ENCODE data around the gene CCDC78.
A peak's percentile ranks its signal among the peaks of the same experiment; 100 is the strongest.

CCDC78 gene

DNA sequence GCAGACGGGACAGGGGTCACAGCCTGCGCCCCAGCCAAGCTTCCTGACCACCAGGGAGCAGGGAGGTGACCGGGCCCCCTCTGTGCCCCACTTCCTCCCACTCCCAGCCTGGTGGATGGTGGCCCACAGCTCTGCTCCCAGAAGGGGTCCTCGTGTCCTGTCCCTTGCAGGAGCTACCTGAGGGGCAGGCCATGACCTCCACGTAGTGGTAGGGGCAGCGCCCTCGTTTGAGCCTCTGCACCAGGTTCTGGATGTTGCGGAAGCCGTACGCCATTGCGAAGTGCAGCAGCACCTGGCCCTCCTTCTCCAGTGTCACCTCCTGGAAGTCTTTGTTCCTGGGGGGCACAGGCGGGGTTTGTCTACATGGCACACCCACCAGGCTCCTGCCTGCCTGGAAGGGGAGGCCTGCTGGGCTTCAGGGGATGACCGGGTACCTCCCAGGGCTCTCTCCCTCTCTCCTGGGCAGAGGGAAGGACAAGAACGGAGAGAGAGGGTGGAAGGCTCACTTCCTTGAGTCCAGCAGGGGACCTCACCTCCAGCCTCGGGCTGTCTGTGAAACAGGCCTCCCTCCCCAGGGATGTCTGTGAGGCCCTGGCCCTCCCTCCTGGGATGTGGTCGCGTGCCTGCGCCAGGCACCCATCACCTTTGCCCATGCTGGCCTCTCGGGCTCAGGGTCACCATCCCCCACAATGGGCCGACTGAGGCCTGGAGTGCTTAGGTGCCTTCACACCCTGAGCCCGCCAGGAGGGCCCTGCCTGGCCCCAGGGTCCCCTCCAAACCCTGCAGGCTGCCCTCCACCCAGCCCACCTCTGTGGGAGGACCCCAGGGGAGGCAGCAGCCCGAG is 4.6 kb upstream of the CCDC78 start:
- no peak overlapping the region for H3K4me3 ChIP-seq (ENCODE audit: severe bottlenecking)
- H3K27me3 ChIP-seq (ENCODE audit: insufficient read depth, poor library complexity, severe bottlenecking), result no peaks in the 10 kb centered on the region
- no peak overlapping the region for H3K27ac ChIP-seq (ENCODE audit: poor library complexity, severe bottlenecking)
- H3K9me3 ChIP-seq (ENCODE audit: severe bottlenecking), result no peaks in the 10 kb centered on the region
- no peaks in the 10 kb centered on the region for H3K4me1 ChIP-seq (ENCODE audit: insufficient read depth, poor library complexity, severe bottlenecking)
- DNase-seq (ENCODE audit: low spot score), result no peak
- TF ChIP-seq, protein P1, sequence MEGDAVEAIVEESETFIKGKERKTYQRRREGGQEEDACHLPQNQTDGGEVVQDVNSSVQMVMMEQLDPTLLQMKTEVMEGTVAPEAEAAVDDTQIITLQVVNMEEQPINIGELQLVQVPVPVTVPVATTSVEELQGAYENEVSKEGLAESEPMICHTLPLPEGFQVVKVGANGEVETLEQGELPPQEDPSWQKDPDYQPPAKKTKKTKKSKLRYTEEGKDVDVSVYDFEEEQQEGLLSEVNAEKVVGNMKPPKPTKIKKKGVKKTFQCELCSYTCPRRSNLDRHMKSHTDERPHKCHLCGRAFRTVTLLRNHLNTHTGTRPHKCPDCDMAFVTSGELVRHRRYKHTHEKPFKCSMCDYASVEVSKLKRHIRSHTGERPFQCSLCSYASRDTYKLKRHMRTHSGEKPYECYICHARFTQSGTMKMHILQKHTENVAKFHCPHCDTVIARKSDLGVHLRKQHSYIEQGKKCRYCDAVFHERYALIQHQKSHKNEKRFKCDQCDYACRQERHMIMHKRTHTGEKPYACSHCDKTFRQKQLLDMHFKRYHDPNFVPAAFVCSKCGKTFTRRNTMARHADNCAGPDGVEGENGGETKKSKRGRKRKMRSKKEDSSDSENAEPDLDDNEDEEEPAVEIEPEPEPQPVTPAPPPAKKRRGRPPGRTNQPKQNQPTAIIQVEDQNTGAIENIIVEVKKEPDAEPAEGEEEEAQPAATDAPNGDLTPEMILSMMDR (IDR thresholded peaks at IDR 0.05; ENCODE audit: poor library complexity, severe bottlenecking), result no peak
- peaks cover 16% of the 10 kb centered on the region for H3K36me3 ChIP-seq (ENCODE audit: low read depth)
- ATAC-seq (ENCODE audit: low read depth), result no peak

DNA sequence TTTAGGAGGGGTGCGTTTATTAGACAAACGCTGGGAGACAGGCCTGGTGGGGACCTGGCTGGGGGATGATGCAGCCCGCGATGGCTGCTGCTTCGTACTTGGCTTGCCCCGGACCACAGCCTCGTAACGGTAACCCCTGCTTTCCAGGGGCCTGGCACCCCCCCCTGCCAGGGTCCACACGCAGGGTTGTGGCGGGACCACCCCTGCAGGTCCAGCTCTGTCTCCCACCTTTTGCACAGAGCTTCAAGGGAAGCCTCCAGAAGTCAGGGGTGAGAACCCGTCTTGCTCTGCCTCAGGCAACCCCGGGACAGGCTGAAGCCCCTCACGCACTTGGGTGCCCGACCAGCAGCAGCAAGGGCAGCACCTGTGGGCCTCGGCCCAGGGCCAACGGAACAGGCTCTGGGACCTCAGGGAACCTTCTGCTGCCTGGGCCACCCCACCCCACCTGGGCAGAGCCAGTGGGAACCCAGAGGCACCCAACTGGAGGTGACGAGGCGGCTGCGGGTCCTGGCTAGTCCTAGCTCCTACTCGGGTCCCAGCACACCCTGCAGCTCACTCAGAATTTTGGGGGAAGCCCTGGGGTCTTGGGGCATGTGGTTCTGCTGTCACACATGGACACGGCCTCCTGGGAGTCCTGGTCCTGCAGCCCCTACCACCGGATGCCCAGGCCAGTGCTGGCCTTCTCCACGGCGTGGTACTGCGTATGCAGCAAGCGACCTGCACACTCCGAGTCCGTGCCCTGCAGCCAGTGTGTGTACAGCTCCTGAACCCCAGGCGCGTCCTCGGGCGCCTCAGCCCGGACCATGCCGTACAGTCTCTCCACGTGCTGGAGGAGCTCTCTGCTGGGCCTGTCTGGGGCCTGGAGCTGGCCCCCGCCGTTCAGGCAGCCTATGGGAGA is 3.8 kb upstream of the CCDC78 start:
- ATAC-seq (ENCODE audit: low read depth) (no peak), DNase-seq (ENCODE audit: low spot score) (no peak)
- Histone ChIP-seq H3K4me3 (ENCODE audit: severe bottlenecking) (no peak overlapping the region), H3K9me3 (ENCODE audit: severe bottlenecking) (no peaks in the 10 kb centered on the region), H3K4me1 (ENCODE audit: insufficient read depth, poor library complexity, severe bottlenecking) (no peaks in the 10 kb centered on the region), H3K27ac (ENCODE audit: poor library complexity, severe bottlenecking) (no peak overlapping the region), H3K36me3 (ENCODE audit: low read depth) (peaks cover 13% of the 10 kb centered on the region; the same call in 1 of the 2 replicates), H3K27me3 (ENCODE audit: insufficient read depth, poor library complexity, severe bottlenecking) (no peaks in the 10 kb centered on the region)
- TF ChIP-seq, protein P1 (IDR thresholded peaks at IDR 0.05; ENCODE audit: poor library complexity, severe bottlenecking), result no peak

DNA sequence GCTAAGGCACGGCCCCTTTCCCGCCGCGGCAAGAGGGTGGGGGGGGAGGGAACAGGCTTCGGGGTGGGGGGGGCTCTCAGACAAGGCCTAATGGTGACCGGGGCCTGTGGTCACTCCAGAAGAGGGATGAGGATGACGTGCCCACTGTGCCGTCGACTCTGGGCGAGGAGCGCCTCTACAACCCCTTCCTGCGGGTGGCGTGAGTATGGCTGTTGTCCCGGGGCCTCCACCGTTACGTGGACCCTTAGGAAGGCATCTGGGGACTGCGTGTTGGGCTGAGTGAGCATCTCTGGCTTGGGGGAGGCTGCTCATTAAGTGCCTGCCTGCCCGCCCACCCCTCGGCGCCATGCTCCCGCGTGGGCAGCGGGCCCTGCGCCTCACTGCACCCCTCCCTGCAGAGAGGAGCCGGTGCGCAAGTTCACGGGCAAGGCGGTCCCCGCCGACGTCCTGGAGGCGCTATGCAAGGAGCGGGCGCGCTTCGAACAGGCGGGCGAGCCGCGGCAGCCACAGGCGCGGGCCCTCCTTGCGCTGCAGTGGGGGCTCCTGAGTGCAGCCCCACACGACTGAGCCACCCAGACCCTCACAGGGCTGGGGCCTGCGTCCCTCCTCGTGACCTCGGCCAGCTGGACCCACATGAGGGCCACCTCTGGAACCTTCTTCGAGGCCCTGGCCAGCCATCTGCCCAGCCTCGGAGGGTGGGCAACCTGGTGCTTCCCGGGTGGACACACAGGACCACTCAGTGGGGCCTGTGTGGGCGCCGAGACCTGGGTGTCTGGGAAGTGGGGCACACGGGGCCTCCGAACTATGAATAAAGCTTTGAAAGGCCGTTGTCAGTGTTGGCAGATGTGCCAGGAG is 2.9 kb upstream of the CCDC78 start:
- ATAC-seq (ENCODE audit: low read depth), result no peak
- H3K36me3 ChIP-seq (ENCODE audit: low read depth), result peaks cover 11% of the 10 kb centered on the region; the same call in 1 of the 2 replicates
- H3K27ac ChIP-seq (ENCODE audit: poor library complexity, severe bottlenecking), result peak overlapping the region; percentile 64
- H3K27me3 ChIP-seq (ENCODE audit: insufficient read depth, poor library complexity, severe bottlenecking), result no peaks in the 10 kb centered on the region
- TF ChIP-seq, protein P1 (IDR thresholded peaks at IDR 0.05; ENCODE audit: poor library complexity, severe bottlenecking), result no peak
- no peaks in the 10 kb centered on the region for H3K9me3 ChIP-seq (ENCODE audit: severe bottlenecking)
- H3K4me1 ChIP-seq (ENCODE audit: insufficient read depth, poor library complexity, severe bottlenecking), result no peaks in the 10 kb centered on the region
- DNase-seq (ENCODE audit: low spot score), result no peak
- peak overlapping the region; percentile 43 for H3K4me3 ChIP-seq (ENCODE audit: severe bottlenecking)

DNA sequence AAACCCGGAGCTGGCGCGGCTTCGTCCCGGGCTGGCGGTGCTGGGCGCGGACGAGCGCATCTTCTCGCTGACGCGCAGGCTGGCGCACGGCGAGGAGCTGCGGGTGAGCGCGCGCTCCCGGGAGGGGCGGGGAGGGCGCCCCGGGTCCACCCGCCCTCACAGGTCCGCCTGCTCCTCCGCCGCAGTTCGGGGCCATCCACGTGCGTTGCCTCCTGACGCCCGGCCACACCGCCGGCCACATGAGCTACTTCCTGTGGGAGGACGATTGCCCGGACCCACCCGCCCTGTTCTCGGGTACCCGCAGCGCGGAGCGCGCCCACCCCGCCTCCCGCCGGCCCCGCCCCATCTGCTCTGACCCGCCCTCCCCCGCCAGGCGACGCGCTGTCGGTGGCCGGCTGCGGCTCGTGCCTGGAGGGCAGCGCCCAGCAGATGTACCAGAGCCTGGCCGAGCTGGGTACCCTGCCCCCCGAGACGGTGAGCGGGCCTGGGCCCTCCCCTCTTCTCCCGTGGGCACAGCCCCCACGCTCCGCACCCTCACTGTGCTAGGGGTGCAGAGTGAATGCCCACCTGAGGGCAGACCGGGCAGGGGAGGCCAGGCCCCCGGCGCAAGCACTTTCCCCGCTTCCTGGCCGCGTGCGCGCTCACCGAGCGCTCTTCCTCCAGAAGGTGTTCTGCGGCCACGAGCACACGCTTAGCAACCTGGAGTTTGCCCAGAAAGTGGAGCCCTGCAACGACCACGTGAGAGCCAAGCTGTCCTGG is 2.1 kb upstream of the CCDC78 start:
- TF ChIP-seq, protein P1 (IDR thresholded peaks at IDR 0.05; ENCODE audit: poor library complexity, severe bottlenecking), result no peak
- Histone ChIP-seq H3K27me3 (ENCODE audit: insufficient read depth, poor library complexity, severe bottlenecking) (no peaks in the 10 kb centered on the region), H3K4me3 (ENCODE audit: severe bottlenecking) (peak overlapping the region; percentile 43), H3K9me3 (ENCODE audit: severe bottlenecking) (no peaks in the 10 kb centered on the region), H3K36me3 (ENCODE audit: low read depth) (peaks cover 7% of the 10 kb centered on the region; the same call in 1 of the 2 replicates), H3K4me1 (ENCODE audit: insufficient read depth, poor library complexity, severe bottlenecking) (no peaks in the 10 kb centered on the region), H3K27ac (ENCODE audit: poor library complexity, severe bottlenecking) (peak overlapping the region; percentile 64)
- peak; percentile 94 for DNase-seq (ENCODE audit: low spot score)
- peak; percentile 46 for ATAC-seq (ENCODE audit: low read depth)

Measured in RWPE2 (cell line).